Loucy (cell line): ENCODE measurements around the gene CCDC51.
"Not testable (repeated sequence)": the region's sequence is repeated elsewhere in the genome, so short reads cannot be mapped to it uniquely, and the experiment has no call there.

Experiments used
- H2AFZ ChIP-seq: fragments of 200-600 bp; sonication (generic); 2 replicates; pipeline ENCODE4 v1.6.0; 2016; ENCODE audit warnings: antibody characterized with exemption, mild to moderate bottlenecking, low read length, moderate library complexity
- H3F3A ChIP-seq: fragments of 200-600 bp; 2 replicates; pipeline ENCODE4 v1.6.0; 2016; ENCODE audit warnings: antibody characterized with exemption, low read depth, mild to moderate bottlenecking
- H3K27me3 ChIP-seq: fragments of 200-600 bp; sonication (generic); 2 replicates; pipeline ENCODE4 v1.6.1; 2014; ENCODE audit warnings: low read length, mild to moderate bottlenecking; ENCODE audit not compliant: insufficient read depth, poor library complexity, severe bottlenecking
- H3K36me3 ChIP-seq: fragments of 200-600 bp; sonication (generic); 2 replicates; pipeline ENCODE4 v1.6.1; 2016; ENCODE audit warnings: low read length; ENCODE audit not compliant: insufficient read depth
- H3K4me1 ChIP-seq: fragments of 200-600 bp; sonication (generic); 2 replicates; pipeline ENCODE4 v1.5.1; 2014; ENCODE audit warnings: low read length, mild to moderate bottlenecking; ENCODE audit not compliant: insufficient read depth, poor library complexity, severe bottlenecking
- H3K4me2 ChIP-seq: fragments of 200-600 bp; sonication (generic); 2 replicates; pipeline ENCODE4 v1.6.0; 2014; ENCODE audit warnings: antibody characterized with exemption, low read length, low read depth, mild to moderate bottlenecking; ENCODE audit not compliant: poor library complexity, severe bottlenecking
- H3K4me3 ChIP-seq: fragments of 200-600 bp; sonication (generic); 2 replicates; pipeline ENCODE4 v1.5.1; 2014; ENCODE audit warnings: low read length, mild to moderate bottlenecking, mixed read lengths; ENCODE audit not compliant: poor library complexity, severe bottlenecking
- H3K79me2 ChIP-seq: fragments of 200-600 bp; sonication (generic); 2 replicates; pipeline ENCODE4 v1.6.1; 2014; ENCODE audit warnings: low read length; ENCODE audit not compliant: insufficient read depth
- H3K9ac ChIP-seq: fragments of 200-600 bp; sonication (generic); 2 replicates; pipeline ENCODE4 v1.6.0; 2014; ENCODE audit warnings: mild to moderate bottlenecking, low read depth, low read length, moderate library complexity; ENCODE audit not compliant: poor library complexity, severe bottlenecking
- H3K9me2 ChIP-seq: fragments of 200-600 bp; sonication (generic); replicated peaks from 2 replicates; pipeline ENCODE4 v1.6.1; 2016; ENCODE audit warnings: low read depth, low read length, mixed read lengths
- H3K9me3 ChIP-seq: fragments of 200-600 bp; sonication (generic); 2 replicates; pipeline ENCODE4 v1.6.1; 2014; ENCODE audit warnings: mild to moderate bottlenecking, antibody characterized with exemption, low read length, low read depth; ENCODE audit not compliant: insufficient read depth
- H4K20me1 ChIP-seq: fragments of 200-600 bp; sonication (generic); 2 replicates; pipeline ENCODE4 v1.6.0; 2014; ENCODE audit warnings: antibody characterized with exemption, low read length, mild to moderate bottlenecking; ENCODE audit not compliant: insufficient read depth, poor library complexity, severe bottlenecking
- CTCF ChIP-seq: fragments of 200-600 bp; sonication (generic); conservative IDR thresholded peaks from 2 replicates; pipeline ENCODE4 v1.5.1; 2014; ENCODE audit warnings: mild to moderate bottlenecking, antibody characterized with exemption, low read length
- EZH2phosphoT487 ChIP-seq: fragments of 200-600 bp; IDR thresholded peaks from 2 replicates; pipeline ENCODE4 v1.6.1; 2018; ENCODE audit warnings: antibody characterized with exemption, mild to moderate bottlenecking, moderate library complexity, borderline replicate concordance

CCDC51 gene

GRCh38 chr3:48439820-48440589, at the start of gene CCDC51, which contains the start of gene TMA7:
Gene CCDC51, minus strand, starts transcription at chr3:48440119. Its CDS starts 4,991 bp downstream, at chr3:48435128.
Gene TMA7, plus strand, starts transcription at chr3:48440257. Its CDS starts 40 bp downstream, at chr3:48440297.
- peaks cover 10% of the 10 kb centered on the region; the same call in 1 of the 2 replicates for H3K36me3 ChIP-seq
- H3K9ac ChIP-seq = peak within 1 kb of the TSS; percentile 99
- TF ChIP-seq EZH2phosphoT487 (no peak), CTCF (no peak)
- H2AFZ ChIP-seq = peak within 1 kb of the TSS; percentile 75
- H3K4me1 ChIP-seq = peaks cover 23% of the 10 kb centered on the region
- no peaks in the 10 kb centered on the region for H3K9me2 ChIP-seq
- H3K9me3 ChIP-seq = no peaks in the 10 kb centered on the region
- H3F3A ChIP-seq = no peaks in the 10 kb centered on the region
- peak within 1 kb of the TSS; percentile 95 for H3K4me2 ChIP-seq
- H3K27me3 ChIP-seq = no peaks in the 10 kb centered on the region
- H4K20me1 ChIP-seq = peaks cover 27% of the 10 kb centered on the region
- peak within 1 kb of the TSS; percentile 81 for H3K4me3 ChIP-seq
- H3K79me2 ChIP-seq = peaks cover 52% of the 10 kb centered on the region

- Histone ChIP-seq H2AFZ (no peak overlapping the region), H3K4me1 (no peaks in the 10 kb centered on the region), H3K27me3 (no peaks in the 10 kb centered on the region), H3K4me3 (no peak overlapping the region), H3K9ac (no peak overlapping the region), H3K36me3 (no peaks in the 10 kb centered on the region), H3K79me2 (no peaks in the 10 kb centered on the region), H3K9me3 (no peaks in the 10 kb centered on the region), H3K9me2 (no peaks in the 10 kb centered on the region), H4K20me1 (no peaks in the 10 kb centered on the region), H3K4me2 (no peak overlapping the region), H3F3A (no peaks in the 10 kb centered on the region)
- TF ChIP-seq CTCF = no peak
- TF ChIP-seq EZH2phosphoT487 = no peak
Observed at GRCh38 chr3:48486952-48487351, 47.0 kb upstream of the CCDC51 start.

GRCh38 chr3:48482822-48483221, 42.9 kb upstream of the CCDC51 start:
- H4K20me1 ChIP-seq, H3K4me3 ChIP-seq, H3K27me3 ChIP-seq, H2AFZ ChIP-seq, H3K4me2 ChIP-seq, H3K36me3 ChIP-seq, H3K9me2 ChIP-seq, H3K9me3 ChIP-seq, H3K79me2 ChIP-seq, H3K9ac ChIP-seq, H3F3A ChIP-seq: not testable (repeated sequence)
- H3K4me1 ChIP-seq = peaks cover 15% of the 10 kb centered on the region

- not testable (repeated sequence) for H4K20me1 ChIP-seq, H3K9me2 ChIP-seq, H3K79me2 ChIP-seq, H3K27me3 ChIP-seq, H2AFZ ChIP-seq, H3K4me2 ChIP-seq, H3K9ac ChIP-seq, H3F3A ChIP-seq, H3K9me3 ChIP-seq, H3K36me3 ChIP-seq, H3K4me3 ChIP-seq
- H3K4me1 ChIP-seq = peaks cover 18% of the 10 kb centered on the region
Observed at GRCh38 chr3:48480891-48481290, 41.0 kb upstream of the CCDC51 start.
